SK-N-SH (cell line): ENCODE results near the gene MGLL. TPM values are rescaled to one million over a fixed set of nuclear protein-coding genes. Genes with fewer than 3 reads are reported as not detected.

Experiments
- CTCF ChIA-PET: fragments of 300-600, 350-600 bp; formaldehyde crosslinking; extraction: SDS; loops from one replicate; lab custom pipeline; 2021; lab: Yijun Ruan, JAX
- POLR2A ChIA-PET: fragments of 350-600 bp; sonication (Branson Sonifier 250); formaldehyde crosslinking; extraction: SDS; loops from one replicate; lab custom pipeline; 2020; ENCODE audit warnings: antibody characterized with exemption, inconsistent platforms; lab: Yijun Ruan, JAX
- DNase-seq: peaks from one replicate; pipeline ENCODE4 v3.0.0; 2012
- H2AFZ ChIP-seq: fragments of 200-600 bp; sonication (generic); 2 replicates; pipeline ENCODE4 v1.8.1; 2016; ENCODE audit warnings: antibody characterized with exemption, mild to moderate bottlenecking, low read depth
- H3F3A ChIP-seq: fragments of 200-600 bp; sonication (generic); replicated peaks from 2 replicates; pipeline ENCODE3; 2016; ENCODE audit warnings: antibody characterized with exemption, mild to moderate bottlenecking; ENCODE audit not compliant: insufficient read depth
- H3K27ac ChIP-seq, 2 experiments: fragments of 200-500 bp in 1 of 2; fragments of 200-600 bp in 1 of 2; sonication (Bioruptor generic) in 1 of 2; sonication (generic), shearing (Covaris generic) in 1 of 2; 2 replicates each; pipeline versions ENCODE4 v1.5.1 to v1.6.1; 2014 to 2016; ENCODE audit warnings: low read depth in 2 of 2, inconsistent platforms in 1 of 2, low read length in 1 of 2, mild to moderate bottlenecking in 1 of 2, mixed read lengths in 1 of 2
- H3K27me3 ChIP-seq: fragments of 200-600 bp; sonication (generic), shearing (Covaris generic); 2 replicates; pipeline ENCODE4 v1.6.1; 2016; ENCODE audit warnings: mixed run types; ENCODE audit not compliant: insufficient read depth
- H3K36me3 ChIP-seq, 2 experiments: fragments of 200-500 bp in 1 of 2; fragments of 200-600 bp in 1 of 2; sonication (Bioruptor generic) in 1 of 2; sonication (generic) in 1 of 2; replicated peaks in 1 of 2; 2 replicates each; pipeline versions ENCODE3 to v1.5.1; 2014 to 2016; ENCODE audit warnings: low read length in 1 of 2, mild to moderate bottlenecking in 1 of 2; ENCODE audit not compliant: insufficient read depth in 2 of 2, control insufficient read depth in 1 of 2
- H3K4me1 ChIP-seq, 2 experiments: fragments of 200-500 bp in 1 of 2; fragments of 200-600 bp in 1 of 2; sonication (Bioruptor generic) in 1 of 2; sonication (generic), shearing (Covaris generic) in 1 of 2; 2 replicates each; pipeline versions ENCODE4 v1.5.1 to v1.6.1; 2014 to 2016; ENCODE audit warnings: low read depth in 1 of 2, low read length in 1 of 2, mixed run types in 1 of 2; ENCODE audit not compliant: insufficient read depth in 2 of 2, control insufficient read depth in 1 of 2
- H3K4me2 ChIP-seq: fragments of 200-600 bp; sonication (generic), shearing (Covaris generic); 2 replicates; pipeline ENCODE4 v1.6.1; 2017; ENCODE audit warnings: mixed run types
- H3K4me3 ChIP-seq, 2 experiments: fragments of 200-500 bp in 1 of 2; fragments of 200-600 bp in 1 of 2; sonication (Bioruptor generic) in 1 of 2; sonication (generic), shearing (Covaris generic) in 1 of 2; 2 replicates each; pipeline versions ENCODE4 v1.5.1 to v1.8.1; 2014 to 2016; ENCODE audit warnings: low read depth in 2 of 2, inconsistent platforms in 1 of 2, low read length in 1 of 2, mild to moderate bottlenecking in 1 of 2, mixed read lengths in 1 of 2, moderate library complexity in 1 of 2
- H3K79me2 ChIP-seq: fragments of 200-600 bp; sonication (generic); 2 replicates; pipeline ENCODE4 v1.8.1; 2017; ENCODE audit warnings: mild to moderate bottlenecking; ENCODE audit not compliant: insufficient read depth
- H3K9ac ChIP-seq: fragments of 200-600 bp; sonication (generic); 2 replicates; pipeline ENCODE4 v1.6.1; 2017; ENCODE audit warnings: mixed run types
- H3K9me2 ChIP-seq: fragments of 200-600 bp; sonication (generic); 2 replicates; pipeline ENCODE4 v1.6.1; 2017; ENCODE audit warnings: mixed run types
- H3K9me3 ChIP-seq: fragments of 200-600 bp; sonication (generic); 2 replicates; pipeline ENCODE4 v1.6.1; 2017; ENCODE audit warnings: mixed run types, mild to moderate bottlenecking, moderate library complexity
- H4K20me1 ChIP-seq: fragments of 200-600 bp; sonication (generic); 2 replicates; pipeline ENCODE4 v1.6.1; 2017; ENCODE audit warnings: mild to moderate bottlenecking, mixed run types; ENCODE audit not compliant: insufficient read depth
- CHD2 ChIP-seq: fragments of 150-350 bp; IDR thresholded peaks from 2 replicates; pipeline ENCODE4 v1.6.1; 2018; ENCODE audit warnings: low read length; ENCODE audit not compliant: partially characterized antibody
- ELF1 ChIP-seq: IDR thresholded peaks from 2 replicates; pipeline ENCODE4 v1.4.0; 2012
- EZH2phosphoT487 ChIP-seq: fragments of 200-600 bp; sonication (generic); IDR thresholded peaks from 2 replicates; pipeline ENCODE4 v1.6.1; 2017; ENCODE audit warnings: low read depth, mixed run types, mild to moderate bottlenecking, antibody characterized with exemption, moderate library complexity, borderline replicate concordance
- GATA2 ChIP-seq: sonication (generic); formaldehyde crosslinking; IDR thresholded peaks from 2 replicates; pipeline ENCODE4 v1.5.0; 2020; ENCODE audit warnings: mild to moderate bottlenecking, missing genetic modification reagents
- JUND ChIP-seq: IDR thresholded peaks from 2 replicates; pipeline ENCODE4 v1.4.0; 2012
- MEF2A ChIP-seq: IDR thresholded peaks from 2 replicates; pipeline ENCODE4 v1.4.0; 2012; ENCODE audit warnings: low read depth, borderline replicate concordance
- MXI1 ChIP-seq: IDR thresholded peaks from 2 replicates; pipeline ENCODE4 v1.6.1; 2012; ENCODE audit warnings: mild to moderate bottlenecking, low read depth, low read length, improper control_type of control experiment
- POLR2AphosphoS5 ChIP-seq: IDR thresholded peaks from 2 replicates; pipeline ENCODE4 v1.6.1; 2012; ENCODE audit warnings: low read depth, low read length
- RCOR1 ChIP-seq: fragments of 150-350 bp; IDR thresholded peaks from 2 replicates; pipeline ENCODE4 v1.6.1; 2017; ENCODE audit warnings: antibody characterized with exemption, low read length
- SIN3A ChIP-seq: IDR thresholded peaks from 2 replicates; pipeline ENCODE4 v1.6.1; 2012; ENCODE audit warnings: low read depth, mild to moderate bottlenecking, low read length, moderate library complexity, borderline replicate concordance
- SMC3 ChIP-seq: IDR thresholded peaks from 2 replicates; pipeline ENCODE4 v1.6.1; 2012; ENCODE audit warnings: low read depth, low read length, improper control_type of control experiment
- TAF1 ChIP-seq: IDR thresholded peaks from 2 replicates; pipeline ENCODE4 v1.6.1; 2012; ENCODE audit warnings: low read depth, mild to moderate bottlenecking, low read length, moderate library complexity, borderline replicate concordance
- YY1 ChIP-seq: IDR thresholded peaks from 2 replicates; pipeline ENCODE4 v1.4.0; 2012; ENCODE audit warnings: low read depth, mild to moderate bottlenecking
- polyA plus RNA-seq, 3 experiments: library from polyadenylated mRNA; depleted of rRNA; stranded (reverse); fragments of >200 nt; gene quantifications; 2 replicates each; pipeline ENCODE4 v1.2.3, GENCODE V29; 2012
- TF ChIP-seq, protein P1 (sequence below): fragments of 150-350 bp; IDR thresholded peaks from 2 replicates; pipeline ENCODE4 v1.6.1; 2016; ENCODE audit warnings: mild to moderate bottlenecking, low read depth, low read length
- TF ChIP-seq, protein P2 (sequence below): IDR thresholded peaks from 2 replicates; pipeline ENCODE4; 2012
- TF ChIP-seq, protein P3 (sequence below): fragments of 200-600 bp; sonication (generic); IDR thresholded peaks from 2 replicates; pipeline ENCODE4 v1.6.1; 2017; ENCODE audit warnings: antibody characterized with exemption, mild to moderate bottlenecking, moderate library complexity
- TF ChIP-seq, protein P4 (sequence below): fragments of 150-350 bp; IDR thresholded peaks from 2 replicates; pipeline ENCODE4 v1.6.1; 2017; ENCODE audit warnings: antibody characterized with exemption, low read length, low read depth, borderline replicate concordance
- TF ChIP-seq, protein P5 (sequence below): IDR thresholded peaks from 2 replicates; pipeline ENCODE4 v1.4.0; 2012; ENCODE audit warnings: low read depth, borderline replicate concordance

MGLL gene
- polyA plus RNA-seq, 1 of the 3 experiments (the other 2 are of a cell fraction): 2.2 TPM

DNA sequence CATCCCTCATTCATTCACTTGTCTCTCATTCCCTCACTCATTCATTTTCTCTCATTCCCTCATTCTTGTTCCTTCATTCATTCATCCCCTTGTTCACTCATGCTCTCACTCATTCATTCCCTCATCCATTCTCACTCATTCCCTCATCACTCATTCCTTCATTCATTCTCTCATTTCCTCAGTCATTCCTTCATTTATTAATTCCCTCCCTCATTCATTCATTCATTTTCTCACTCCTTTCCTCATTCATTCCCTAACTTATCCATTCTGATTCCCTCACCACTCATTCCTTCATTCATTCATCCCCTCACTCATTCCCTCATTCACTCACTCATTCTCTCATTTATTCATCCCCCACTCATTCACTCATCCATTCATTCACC lies 135.8 kb downstream of the MGLL start:
- H3K27me3 ChIP-seq: no peaks in the 10 kb centered on the region
- H3K9me2 ChIP-seq: no peaks in the 10 kb centered on the region
- ChIA-PET CTCF (no interaction called here), POLR2A (no interaction called here)
- no peak overlapping the region for H3K4me2 ChIP-seq
- no peak overlapping the region for H3K27ac ChIP-seq
- H3K4me3 ChIP-seq: no peak overlapping the region
- H3F3A ChIP-seq: peaks cover 8% of the 10 kb centered on the region
- no peak for DNase-seq
- no peaks in the 10 kb centered on the region for H3K9me3 ChIP-seq
- no peak overlapping the region for H2AFZ ChIP-seq
- no peaks in the 10 kb centered on the region for H3K36me3 ChIP-seq
- H3K79me2 ChIP-seq: no peaks in the 10 kb centered on the region
- H4K20me1 ChIP-seq: no peaks in the 10 kb centered on the region
- peaks cover 15 to 39% of the 10 kb centered on the region in 2 experiments; a peak in 3 of 4 replicates for H3K4me1 ChIP-seq
- no peak overlapping the region for H3K9ac ChIP-seq
- TF ChIP-seq SIN3A (no peak), MXI1 (no peak), JUND (no peak), CHD2 (no peak), EZH2phosphoT487 (no peak), MEF2A (no peak), SMC3 (no peak), TAF1 (no peak), YY1 (no peak), POLR2AphosphoS5 (no peak), RCOR1 (no peak), ELF1 (no peak), GATA2 (CRISPR knock-in tag) (no peak)
- TF ChIP-seq, protein P1, sequence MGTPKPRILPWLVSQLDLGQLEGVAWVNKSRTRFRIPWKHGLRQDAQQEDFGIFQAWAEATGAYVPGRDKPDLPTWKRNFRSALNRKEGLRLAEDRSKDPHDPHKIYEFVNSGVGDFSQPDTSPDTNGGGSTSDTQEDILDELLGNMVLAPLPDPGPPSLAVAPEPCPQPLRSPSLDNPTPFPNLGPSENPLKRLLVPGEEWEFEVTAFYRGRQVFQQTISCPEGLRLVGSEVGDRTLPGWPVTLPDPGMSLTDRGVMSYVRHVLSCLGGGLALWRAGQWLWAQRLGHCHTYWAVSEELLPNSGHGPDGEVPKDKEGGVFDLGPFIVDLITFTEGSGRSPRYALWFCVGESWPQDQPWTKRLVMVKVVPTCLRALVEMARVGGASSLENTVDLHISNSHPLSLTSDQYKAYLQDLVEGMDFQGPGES: no peak
- TF ChIP-seq, protein P2, sequence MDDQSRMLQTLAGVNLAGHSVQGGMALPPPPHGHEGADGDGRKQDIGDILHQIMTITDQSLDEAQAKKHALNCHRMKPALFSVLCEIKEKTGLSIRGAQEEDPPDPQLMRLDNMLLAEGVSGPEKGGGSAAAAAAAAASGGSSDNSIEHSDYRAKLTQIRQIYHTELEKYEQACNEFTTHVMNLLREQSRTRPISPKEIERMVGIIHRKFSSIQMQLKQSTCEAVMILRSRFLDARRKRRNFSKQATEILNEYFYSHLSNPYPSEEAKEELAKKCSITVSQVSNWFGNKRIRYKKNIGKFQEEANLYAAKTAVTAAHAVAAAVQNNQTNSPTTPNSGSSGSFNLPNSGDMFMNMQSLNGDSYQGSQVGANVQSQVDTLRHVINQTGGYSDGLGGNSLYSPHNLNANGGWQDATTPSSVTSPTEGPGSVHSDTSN: no peak
- TF ChIP-seq, protein P3, sequence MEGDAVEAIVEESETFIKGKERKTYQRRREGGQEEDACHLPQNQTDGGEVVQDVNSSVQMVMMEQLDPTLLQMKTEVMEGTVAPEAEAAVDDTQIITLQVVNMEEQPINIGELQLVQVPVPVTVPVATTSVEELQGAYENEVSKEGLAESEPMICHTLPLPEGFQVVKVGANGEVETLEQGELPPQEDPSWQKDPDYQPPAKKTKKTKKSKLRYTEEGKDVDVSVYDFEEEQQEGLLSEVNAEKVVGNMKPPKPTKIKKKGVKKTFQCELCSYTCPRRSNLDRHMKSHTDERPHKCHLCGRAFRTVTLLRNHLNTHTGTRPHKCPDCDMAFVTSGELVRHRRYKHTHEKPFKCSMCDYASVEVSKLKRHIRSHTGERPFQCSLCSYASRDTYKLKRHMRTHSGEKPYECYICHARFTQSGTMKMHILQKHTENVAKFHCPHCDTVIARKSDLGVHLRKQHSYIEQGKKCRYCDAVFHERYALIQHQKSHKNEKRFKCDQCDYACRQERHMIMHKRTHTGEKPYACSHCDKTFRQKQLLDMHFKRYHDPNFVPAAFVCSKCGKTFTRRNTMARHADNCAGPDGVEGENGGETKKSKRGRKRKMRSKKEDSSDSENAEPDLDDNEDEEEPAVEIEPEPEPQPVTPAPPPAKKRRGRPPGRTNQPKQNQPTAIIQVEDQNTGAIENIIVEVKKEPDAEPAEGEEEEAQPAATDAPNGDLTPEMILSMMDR: no peak
- TF ChIP-seq, protein P4, sequence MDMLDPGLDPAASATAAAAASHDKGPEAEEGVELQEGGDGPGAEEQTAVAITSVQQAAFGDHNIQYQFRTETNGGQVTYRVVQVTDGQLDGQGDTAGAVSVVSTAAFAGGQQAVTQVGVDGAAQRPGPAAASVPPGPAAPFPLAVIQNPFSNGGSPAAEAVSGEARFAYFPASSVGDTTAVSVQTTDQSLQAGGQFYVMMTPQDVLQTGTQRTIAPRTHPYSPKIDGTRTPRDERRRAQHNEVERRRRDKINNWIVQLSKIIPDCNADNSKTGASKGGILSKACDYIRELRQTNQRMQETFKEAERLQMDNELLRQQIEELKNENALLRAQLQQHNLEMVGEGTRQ: no peak
- TF ChIP-seq, protein P5, sequence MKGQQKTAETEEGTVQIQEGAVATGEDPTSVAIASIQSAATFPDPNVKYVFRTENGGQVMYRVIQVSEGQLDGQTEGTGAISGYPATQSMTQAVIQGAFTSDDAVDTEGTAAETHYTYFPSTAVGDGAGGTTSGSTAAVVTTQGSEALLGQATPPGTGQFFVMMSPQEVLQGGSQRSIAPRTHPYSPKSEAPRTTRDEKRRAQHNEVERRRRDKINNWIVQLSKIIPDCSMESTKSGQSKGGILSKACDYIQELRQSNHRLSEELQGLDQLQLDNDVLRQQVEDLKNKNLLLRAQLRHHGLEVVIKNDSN: no peak
- TF ChIP-seq, all 33 proteins: peak for 0
